ENCODE results near the gene CPLANE2.

DNA sequence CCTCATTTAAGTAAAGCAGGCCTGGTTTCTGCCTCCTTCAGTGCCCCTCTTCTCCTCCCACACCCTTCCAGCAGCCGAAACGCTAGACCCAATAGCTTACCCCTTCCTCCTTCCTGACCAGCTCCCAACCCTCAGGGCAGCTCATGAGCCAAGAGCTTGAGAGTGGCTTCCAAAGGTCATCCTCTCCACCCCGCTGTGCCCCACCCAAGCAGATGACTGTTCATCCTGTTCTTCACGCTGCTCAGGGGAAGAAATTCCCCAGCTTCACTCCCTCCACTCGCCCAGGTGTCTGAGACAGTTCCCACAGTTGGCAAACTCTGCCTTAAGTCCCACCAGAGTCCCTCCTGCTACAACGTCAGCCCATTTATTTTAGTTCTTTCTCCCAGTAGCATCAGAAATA is 48.0 kb downstream of the CPLANE2 start:
- TF ChIP-seq, protein P1, sequence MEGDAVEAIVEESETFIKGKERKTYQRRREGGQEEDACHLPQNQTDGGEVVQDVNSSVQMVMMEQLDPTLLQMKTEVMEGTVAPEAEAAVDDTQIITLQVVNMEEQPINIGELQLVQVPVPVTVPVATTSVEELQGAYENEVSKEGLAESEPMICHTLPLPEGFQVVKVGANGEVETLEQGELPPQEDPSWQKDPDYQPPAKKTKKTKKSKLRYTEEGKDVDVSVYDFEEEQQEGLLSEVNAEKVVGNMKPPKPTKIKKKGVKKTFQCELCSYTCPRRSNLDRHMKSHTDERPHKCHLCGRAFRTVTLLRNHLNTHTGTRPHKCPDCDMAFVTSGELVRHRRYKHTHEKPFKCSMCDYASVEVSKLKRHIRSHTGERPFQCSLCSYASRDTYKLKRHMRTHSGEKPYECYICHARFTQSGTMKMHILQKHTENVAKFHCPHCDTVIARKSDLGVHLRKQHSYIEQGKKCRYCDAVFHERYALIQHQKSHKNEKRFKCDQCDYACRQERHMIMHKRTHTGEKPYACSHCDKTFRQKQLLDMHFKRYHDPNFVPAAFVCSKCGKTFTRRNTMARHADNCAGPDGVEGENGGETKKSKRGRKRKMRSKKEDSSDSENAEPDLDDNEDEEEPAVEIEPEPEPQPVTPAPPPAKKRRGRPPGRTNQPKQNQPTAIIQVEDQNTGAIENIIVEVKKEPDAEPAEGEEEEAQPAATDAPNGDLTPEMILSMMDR (IDR thresholded peaks at IDR 0.05) = no peak
- TF ChIP-seq EP300 (IDR thresholded peaks at IDR 0.05) (no peak), POLR2A (IDR thresholded peaks at IDR 0.05) (no peak), POLR2AphosphoS5 (IDR thresholded peaks at IDR 0.05) (no peak)

Measured in suprapubic skin (tissue), 4 donors.